Measurements from ENCODE around the gene TLK2. TPM values are rescaled to one million over a fixed set of nuclear protein-coding genes. Genes with fewer than 3 reads are reported as not detected.
A peak's percentile ranks its signal among the peaks of the same experiment; 100 is the strongest.
"Not testable (repeated sequence)": the region's sequence is repeated elsewhere in the genome, so short reads cannot be mapped to it uniquely, and the experiment has no call there.

TLK2 gene
- polyA plus RNA-seq (2012; rRNA removed), result 51.9 and 75.9 TPM in 2 replicates
- polyA plus RNA-seq (2012; cell fraction: cytosol; rRNA removed), result 56.5 and 64.8 TPM in 2 replicates
- 55.6 and 89.0 TPM in 2 replicates for polyA plus RNA-seq (2012; cell fraction: nucleus; rRNA removed)

GRCh38 chr17:62478424-62478879 lies at the start of gene TLK2:
TLK2 (plus strand) TSS chr17:62478825; CDS start chr17:62481126, 2,301 bp downstream.
- peak within 1 kb of the TSS; percentile 74; the same call in 1 of the 2 replicates for H2AFZ ChIP-seq (ENCODE audit: low read depth)
- H3K79me2 ChIP-seq (ENCODE audit: insufficient read depth), result peaks cover 83% of the 10 kb centered on the region
- H3K9me2 ChIP-seq, result no peaks in the 10 kb centered on the region
- H3K27ac ChIP-seq (ENCODE audit: low read depth in 2 of 2, low read length in 1 of 2), result peak within 1 kb of the TSS; percentile 77 to 81
- H3K4me1 ChIP-seq (ENCODE audit: control insufficient read depth in 1 of 2, insufficient read depth in 2 of 2, low read depth in 1 of 2, low read length in 1 of 2), result peaks cover 7 to 13% of the 10 kb centered on the region in 2 experiments; a peak in 3 of 4 replicates
- H3K4me2 ChIP-seq, result peak within 1 kb of the TSS; percentile 92
- DNase-seq, result peak; percentile 99
- H3F3A ChIP-seq (replicated peaks; ENCODE audit: insufficient read depth), result peaks cover 28% of the 10 kb centered on the region
- peak within 1 kb of the TSS; percentile 93 for H3K9ac ChIP-seq
- ChIA-PET POLR2A (no interaction called here), CTCF (no interaction called here)
- H4K20me1 ChIP-seq (ENCODE audit: insufficient read depth), result peaks cover 19% of the 10 kb centered on the region
- TF ChIP-seq TCF12 (IDR thresholded peaks at IDR 0.05) (no peak), RFX5 (IDR thresholded peaks at IDR 0.05; ENCODE audit: low read length) (no peak), ZBTB33 (IDR thresholded peaks at IDR 0.05; ENCODE audit: borderline replicate concordance, low read depth) (peak; percentile 73; the same call in 1 of the 2 replicates), JUND (IDR thresholded peaks at IDR 0.05) (no peak), FOSL2 (IDR thresholded peaks at IDR 0.05; ENCODE audit: borderline replicate concordance, low read depth) (no peak), TAF1 (IDR thresholded peaks at IDR 0.05; ENCODE audit: borderline replicate concordance, low read depth, low read length) (peak; percentile 60), MAX (IDR thresholded peaks at IDR 0.05; ENCODE audit: low read depth) (peak; percentile 19; the same call in 1 of the 2 replicates), POLR2AphosphoS5 (IDR thresholded peaks at IDR 0.05; ENCODE audit: low read depth, low read length) (peak; percentile 76), MXI1 (IDR thresholded peaks at IDR 0.05; ENCODE audit: low read depth, low read length) (peak; percentile 59), CHD2 (IDR thresholded peaks at IDR 0.05; ENCODE audit: low read length, partially characterized antibody) (peak; percentile 89)
- 2% methylated on average over 12 of the region's 59 CpGs for WGBS (ENCODE audit: low lambda C conversion rate)
- peak within 1 kb of the TSS; percentile 71 to 92 for H3K4me3 ChIP-seq (ENCODE audit: low read depth in 2 of 2, low read length in 1 of 2)
- no peaks in the 10 kb centered on the region for H3K9me3 ChIP-seq
- H3K36me3 ChIP-seq (replicated peaks in 1 of 2; ENCODE audit: control insufficient read depth in 1 of 2, insufficient read depth in 2 of 2, low read length in 1 of 2), result peaks cover 11 to 20% of the 10 kb centered on the region in 2 experiments
- no peaks in the 10 kb centered on the region for H3K27me3 ChIP-seq (ENCODE audit: insufficient read depth)

GRCh38 chr17:62435251-62435650 lies 43.4 kb upstream of the TLK2 start:
- CTCF ChIA-PET; H3K9ac ChIP-seq; H3K9me3 ChIP-seq; H2AFZ ChIP-seq (ENCODE audit: low read depth); H3K4me1 ChIP-seq (ENCODE audit: control insufficient read depth in 1 of 2, insufficient read depth in 2 of 2, low read depth in 1 of 2, low read length in 1 of 2); H3K4me3 ChIP-seq (ENCODE audit: low read depth in 2 of 2, low read length in 1 of 2); H3K4me2 ChIP-seq; H3F3A ChIP-seq (replicated peaks; ENCODE audit: insufficient read depth); POLR2A ChIA-PET; DNase-seq; H3K27ac ChIP-seq (ENCODE audit: low read depth in 2 of 2, low read length in 1 of 2); H3K9me2 ChIP-seq; H4K20me1 ChIP-seq (ENCODE audit: insufficient read depth); H3K79me2 ChIP-seq (ENCODE audit: insufficient read depth); H3K27me3 ChIP-seq (ENCODE audit: insufficient read depth): not testable (repeated sequence)
- 96% methylated on average over 4 of the region's 4 CpGs for WGBS (ENCODE audit: low lambda C conversion rate)
- peaks cover 12 to 15% of the 10 kb centered on the region in 2 experiments for H3K36me3 ChIP-seq (replicated peaks in 1 of 2; ENCODE audit: control insufficient read depth in 1 of 2, insufficient read depth in 2 of 2, low read length in 1 of 2)

GRCh38 chr17:62441181-62441580 lies 37.4 kb upstream of the TLK2 start:
- H3K4me1 ChIP-seq (ENCODE audit: control insufficient read depth in 1 of 2, insufficient read depth in 2 of 2, low read depth in 1 of 2, low read length in 1 of 2); H3K79me2 ChIP-seq (ENCODE audit: insufficient read depth); H3K27me3 ChIP-seq (ENCODE audit: insufficient read depth); CTCF ChIA-PET; POLR2A ChIA-PET; H3K9me2 ChIP-seq; H3K27ac ChIP-seq (ENCODE audit: low read depth in 2 of 2, low read length in 1 of 2); H2AFZ ChIP-seq (ENCODE audit: low read depth); H3K9ac ChIP-seq; DNase-seq; H3K9me3 ChIP-seq; H3K4me2 ChIP-seq; H3F3A ChIP-seq (replicated peaks; ENCODE audit: insufficient read depth); H4K20me1 ChIP-seq (ENCODE audit: insufficient read depth); H3K4me3 ChIP-seq (ENCODE audit: low read depth in 2 of 2, low read length in 1 of 2): not testable (repeated sequence)
- H3K36me3 ChIP-seq (replicated peaks in 1 of 2; ENCODE audit: control insufficient read depth in 1 of 2, insufficient read depth in 2 of 2, low read length in 1 of 2), result peaks cover 14 to 50% of the 10 kb centered on the region in 2 experiments
- WGBS (ENCODE audit: low lambda C conversion rate), result 97% methylated on average over 6 of the region's 6 CpGs

Data from SK-N-SH (cell line).